Endothelial cell of umbilical vein (primary cell): Measurements from ENCODE around the gene GALNT14. TPM values are rescaled to one million over a fixed set of nuclear protein-coding genes. Genes with fewer than 3 reads are reported as not detected.

ENCODE experiments used
- BruUV-seq: library from RNA; stranded (reverse); fragments of 400-500 nt; replicated peaks from 2 replicates; lab custom pipeline; 2021; lab: Mats Ljungman, UMichigan
- CTCF ChIA-PET: fragments of 300-600, 350-600 bp; sonication (Branson Sonifier 250); formaldehyde crosslinking; loops from one replicate; lab custom pipeline; 2021; ENCODE audit warnings: antibody characterized with exemption, inconsistent platforms; lab: Charles Lee
- POLR2A ChIA-PET: fragments of 300-600, 350-600 bp; sonication (Branson Sonifier 250); formaldehyde crosslinking; loops from one replicate; lab custom pipeline; 2021; ENCODE audit warnings: antibody characterized with exemption, inconsistent platforms; lab: Charles Lee
- DNase-seq: peaks from one replicate; pipeline ENCODE4 v3.0.0-alpha.2; 2011; ENCODE audit warnings: low read depth, low spot score
- FAIRE-seq: peaks from 2 replicates; lab custom pipeline; 2011; peaks lifted over from hg19 to GRCh38; lab: Jason Lieb, UNC
- H2AFZ ChIP-seq: 2 replicates; pipeline ENCODE4 v1.6.0; 2012; ENCODE audit warnings: low read depth, low read length, control low read depth, inconsistent platforms
- H3K27ac ChIP-seq: 2 replicates; pipeline ENCODE4 v1.5.1; 2011; ENCODE audit warnings: low read depth, mild to moderate bottlenecking, control low read depth, low read length, moderate library complexity; ENCODE audit not compliant: insufficient read depth
- H3K27me3 ChIP-seq, 2 experiments: 2 replicates each; pipeline versions ENCODE4 v1.6.0 to v1.6.1; 2011; ENCODE audit warnings: low read length in 2 of 2, mixed read lengths in 1 of 2; ENCODE audit not compliant: control insufficient read depth in 2 of 2, insufficient read depth in 2 of 2
- H3K36me3 ChIP-seq, 2 experiments: 2 replicates in 1 of 2; 3 replicates in 1 of 2; pipeline ENCODE4 v1.5.1; 2011; ENCODE audit warnings: low read length in 2 of 2, mild to moderate bottlenecking in 1 of 2, moderate library complexity in 1 of 2; ENCODE audit not compliant: control insufficient read depth in 2 of 2, insufficient read depth in 2 of 2; ENCODE audit errors: extremely low read depth in 1 of 2
- H3K4me1 ChIP-seq: 3 replicates; pipeline ENCODE4 v1.5.1; 2011; ENCODE audit warnings: mild to moderate bottlenecking, low read length; ENCODE audit not compliant: control insufficient read depth, insufficient read depth; ENCODE audit errors: extremely low read depth
- H3K4me2 ChIP-seq: 2 replicates; pipeline ENCODE4 v1.6.1; 2011; ENCODE audit warnings: low read length, control low read depth, mixed read lengths; ENCODE audit not compliant: insufficient read depth
- H3K4me3 ChIP-seq, 3 experiments: fragments of 200-600 bp in 1 of 3; sonication (generic), shearing (Covaris generic) in 1 of 3; replicated peaks in 1 of 3; 2 replicates each; pipeline ENCODE4 v1.5.1; 2011 to 2016; ENCODE audit warnings: control low read depth in 3 of 3, low read length in 3 of 3, mild to moderate bottlenecking in 2 of 3, inconsistent platforms in 1 of 3, low read depth in 1 of 3, moderate library complexity in 1 of 3; ENCODE audit not compliant: insufficient read depth in 1 of 3
- H3K79me2 ChIP-seq: 2 replicates; pipeline ENCODE4 v1.6.0; 2012; ENCODE audit warnings: low read length, inconsistent platforms; ENCODE audit not compliant: control insufficient read depth, insufficient read depth
- H3K9ac ChIP-seq: replicated peaks from 2 replicates; pipeline ENCODE3; 2011; ENCODE audit warnings: low read length, control low read depth; ENCODE audit not compliant: insufficient read depth; ENCODE audit errors: extremely low read depth
- H3K9me1 ChIP-seq: replicated peaks from 3 replicates; pipeline ENCODE4 v1.6.0; 2011; ENCODE audit warnings: mild to moderate bottlenecking, low read length; ENCODE audit not compliant: control insufficient read depth, insufficient read depth; ENCODE audit errors: extremely low read depth
- H3K9me3 ChIP-seq: replicated peaks from 2 replicates; pipeline ENCODE4 v1.5.1; 2012; ENCODE audit warnings: low read length, inconsistent platforms; ENCODE audit not compliant: control insufficient read depth, insufficient read depth
- H4K20me1 ChIP-seq: replicated peaks from 2 replicates; pipeline ENCODE3; 2011; ENCODE audit warnings: mild to moderate bottlenecking, low read length; ENCODE audit not compliant: control insufficient read depth, insufficient read depth; ENCODE audit errors: extremely low read depth
- CTCF ChIP-seq, 2 donors: IDR thresholded peaks; 1 replicate in 1 of 2; 2 replicates in 1 of 2; pipeline ENCODE4 v1.5.1; 2011; ENCODE audit warnings: low read length in 2 of 2, mild to moderate bottlenecking in 2 of 2, moderate library complexity in 2 of 2, control low read depth in 1 of 2, inconsistent platforms in 1 of 2, low read depth in 1 of 2; ENCODE audit not compliant: insufficient read depth in 1 of 2; ENCODE audit errors: extremely low read depth in 1 of 2
- EZH2 ChIP-seq: IDR thresholded peaks from 2 replicates; pipeline ENCODE4 v1.6.1; 2012; ENCODE audit warnings: borderline replicate concordance, low read depth, mild to moderate bottlenecking, moderate library complexity, low read length, inconsistent platforms; ENCODE audit not compliant: severe bottlenecking
- FOS ChIP-seq: IDR thresholded peaks from 2 replicates; pipeline ENCODE4 v1.6.1; 2011; ENCODE audit warnings: mild to moderate bottlenecking, low read length, moderate library complexity, borderline replicate concordance; ENCODE audit not compliant: insufficient read depth
- GATA2 ChIP-seq: IDR thresholded peaks from 2 replicates; pipeline ENCODE4 v1.7.0; 2011; ENCODE audit warnings: low read depth, mild to moderate bottlenecking, moderate library complexity, mixed read lengths, low read length; ENCODE audit not compliant: insufficient read length, insufficient read depth
- JUN ChIP-seq: IDR thresholded peaks from 2 replicates; pipeline ENCODE4 v1.6.1; 2011; ENCODE audit warnings: borderline replicate concordance, low read depth; ENCODE audit not compliant: insufficient read length, insufficient read depth
- MAX ChIP-seq: IDR thresholded peaks from 2 replicates; pipeline ENCODE4 v1.6.1; 2011; ENCODE audit not compliant: insufficient read depth, insufficient read length
- MYC ChIP-seq: IDR thresholded peaks from one replicate; pipeline ENCODE4 v1.6.1; 2011; ENCODE audit warnings: mild to moderate bottlenecking, low read depth, low read length
- POLR2A ChIP-seq: IDR thresholded peaks from 2 replicates; pipeline ENCODE4 v1.6.1; 2012; ENCODE audit warnings: low read depth, mild to moderate bottlenecking, control low read depth, low read length
- POLR2AphosphoS5 ChIP-seq: IDR thresholded peaks from 2 replicates; pipeline ENCODE4 v1.6.1; 2012; ENCODE audit warnings: low read depth, mild to moderate bottlenecking, control low read depth, low read length, moderate library complexity; ENCODE audit not compliant: insufficient read depth
- dilution Hi-C: fragments of 300-500 bp; cut with MboI; formaldehyde crosslinking; loops from one replicate; pipeline ENCODE4 v1.15.0; 2019; ENCODE audit warnings: low sequenced_read_pairs; ENCODE audit not compliant: extremely low pct_ligation_motif_present
- intact Hi-C: fragments of 100-400 bp; cut with micrococcal nuclease; formaldehyde crosslinking; loops from one replicate; pipeline ENCODE4 v1.10.0; 2022
- polyA plus RNA-seq, 4 experiments: library from polyadenylated mRNA; depleted of rRNA in 3 of 4; stranded (reverse) in 3 of 4; unstranded in 1 of 4; fragments of >200 nt; gene quantifications; 2 replicates each; pipeline versions ENCODE4 v1.2.1 to v1.2.3, GENCODE V29; 2011 to 2012; ENCODE audit warnings: missing spikeins in 1 of 4
- total RNA-seq: library from RNA; stranded (reverse); gene quantifications from 2 replicates; pipeline ENCODE4 v1.2.3, GENCODE V29; 2021

Gene GALNT14
- total and polyA plus RNA-seq, 2 donors (not counting 3 experiments of a cell fraction or from before 2014, with no cell fraction given) = 0.04 to 0.40 TPM

- H3K9me1 ChIP-seq = no peaks in the 10 kb centered on the region
- no peak overlapping the region for H3K4me3 ChIP-seq
- POLR2A ChIA-PET = no interaction called here
- DNase-seq (no peak), FAIRE-seq (no peak)
- no peak overlapping the region for H3K4me2 ChIP-seq
- CTCF ChIA-PET = no interaction called here
- no peak overlapping the region for H3K9ac ChIP-seq
- TF ChIP-seq GATA2 (no peak), POLR2AphosphoS5 (no peak), JUN (no peak), MAX (no peak), EZH2 (no peak), POLR2A (no peak), FOS (no peak), CTCF (IDR thresholded peaks at IDR 0.05; ENCODE audit: extremely low read depth in 1 of 2, insufficient read depth in 1 of 2, low read depth in 1 of 2, low read length in 2 of 2) (no peak), MYC (no peak)
- no peaks in the 10 kb centered on the region for H3K79me2 ChIP-seq
- H4K20me1 ChIP-seq = no peaks in the 10 kb centered on the region
- no peaks in the 10 kb centered on the region for H3K9me3 ChIP-seq
- H3K27me3 ChIP-seq = no peaks in the 10 kb centered on the region
- H3K36me3 ChIP-seq = no peaks in the 10 kb centered on the region
- dilution Hi-C loops (no loop called here), intact Hi-C loops (no loop called here)
- no peak overlapping the region for H2AFZ ChIP-seq
- no TSS peak for BruUV-seq
- no peak overlapping the region for H3K27ac ChIP-seq
- H3K4me1 ChIP-seq = no peaks in the 10 kb centered on the region
Measured at GRCh38 chr2:31014516-31014915, 123.7 kb downstream of the GALNT14 start.
